Measurements from ENCODE around the gene USP53.
A peak's percentile ranks its signal among the peaks of the same experiment; 100 is the strongest.
"Not testable (repeated sequence)": the region's sequence is repeated elsewhere in the genome, so short reads cannot be mapped to it uniquely, and the experiment has no call there.

Gene USP53

GRCh38 chr4:119212234-119212963 is at the start of gene USP53:
Gene USP53 (plus strand): TSS chr4:119212713. CDS start chr4:119239760, 27,047 bp downstream.
- FAIRE-seq: peak; percentile 75

GRCh38 chr4:119165767-119166166 is 46.7 kb upstream of the USP53 start:
- no peak for FAIRE-seq

DNA sequence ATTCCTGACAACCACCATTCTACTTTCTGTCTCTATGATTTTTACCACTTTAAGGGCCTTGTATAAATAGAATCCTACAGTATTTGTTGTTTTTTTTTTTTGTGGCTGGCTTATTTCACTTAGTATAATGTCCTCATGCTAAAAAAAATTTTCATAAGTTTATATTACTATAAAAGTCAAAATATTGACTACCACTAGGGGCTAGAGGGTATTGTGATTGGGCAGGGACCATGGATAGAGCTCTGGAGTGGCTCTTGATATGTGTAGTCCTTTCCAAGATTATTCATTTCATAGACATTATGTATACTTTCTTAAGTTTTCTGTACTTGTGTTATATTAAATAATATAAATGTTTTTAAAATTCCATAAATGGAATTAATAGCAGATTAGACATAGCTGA is 42.3 kb upstream of the USP53 start:
- no peak for FAIRE-seq

DNA sequence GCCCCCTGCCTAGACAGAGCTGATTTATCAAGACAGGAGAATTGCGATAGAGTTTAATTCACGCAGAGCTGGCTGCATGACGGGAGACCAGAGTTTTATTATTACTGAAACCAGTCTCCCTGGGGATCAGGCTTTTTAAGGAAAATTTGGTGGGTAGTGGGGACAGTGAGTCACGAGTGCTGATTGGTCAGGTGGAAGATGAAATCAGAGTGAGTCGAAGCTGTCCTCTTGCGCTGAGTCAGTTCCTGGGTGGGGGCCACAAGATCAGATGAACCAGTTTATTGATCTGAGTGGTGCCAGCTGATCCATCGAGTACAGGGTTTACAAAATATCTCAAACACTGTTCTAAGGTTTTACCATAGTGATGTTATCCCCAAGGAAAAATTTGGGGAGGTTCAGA is 40.3 kb upstream of the USP53 start:
- FAIRE-seq: no peak

GRCh38 chr4:119173729-119174361 is 38.7 kb upstream of the USP53 start:
- FAIRE-seq: not testable (repeated sequence)

DNA sequence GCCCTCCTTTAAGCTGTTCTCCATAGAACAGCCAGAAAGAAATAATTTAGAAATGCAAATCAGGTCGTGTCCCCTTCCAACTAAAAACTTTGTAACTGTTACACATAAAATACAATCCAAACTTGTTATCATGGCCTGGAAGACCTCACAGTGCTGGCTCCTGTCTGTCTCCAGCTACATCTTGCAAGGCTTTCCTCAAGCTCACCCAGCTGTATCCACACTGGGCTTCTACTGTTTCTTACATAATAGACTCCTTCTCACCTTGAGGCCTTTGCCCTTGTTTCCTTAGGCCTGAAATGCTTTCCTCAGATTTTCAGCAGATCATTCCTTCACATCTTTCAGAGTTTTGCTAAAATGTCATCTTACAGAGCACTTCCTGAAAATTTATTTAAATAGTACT is 33.5 kb upstream of the USP53 start:
- no peak for FAIRE-seq

DNA sequence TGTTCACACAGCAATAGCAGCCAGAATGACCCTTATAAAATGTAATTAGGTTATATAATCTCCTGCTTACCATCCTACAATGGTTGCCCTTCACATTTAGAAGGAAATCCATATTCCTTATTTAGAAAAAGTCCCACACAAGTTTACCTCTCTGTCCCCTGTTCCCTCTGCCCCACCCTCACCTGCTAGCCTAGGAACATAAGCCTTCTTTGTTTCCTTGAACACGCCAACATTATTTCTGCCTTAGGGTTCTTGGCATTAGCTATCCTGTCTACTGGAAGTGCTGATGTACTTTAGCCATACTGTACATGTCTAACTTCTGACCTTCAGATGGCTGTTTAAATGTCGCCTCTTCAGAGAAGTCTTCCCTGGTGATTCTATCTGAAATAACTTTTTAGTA is 28.4 kb upstream of the USP53 start:
- no peak for FAIRE-seq

- FAIRE-seq: no peak
Measured at GRCh38 chr4:119189638-119190037, 22.9 kb upstream of the USP53 start.

GRCh38 chr4:119190354-119190753 is 22.2 kb upstream of the USP53 start:
- no peak for FAIRE-seq

- no peak for FAIRE-seq
Measured at GRCh38 chr4:119191505-119191904, 21.0 kb upstream of the USP53 start.

- no peak for FAIRE-seq
Measured at GRCh38 chr4:119197772-119198212, 14.7 kb upstream of the USP53 start.

DNA sequence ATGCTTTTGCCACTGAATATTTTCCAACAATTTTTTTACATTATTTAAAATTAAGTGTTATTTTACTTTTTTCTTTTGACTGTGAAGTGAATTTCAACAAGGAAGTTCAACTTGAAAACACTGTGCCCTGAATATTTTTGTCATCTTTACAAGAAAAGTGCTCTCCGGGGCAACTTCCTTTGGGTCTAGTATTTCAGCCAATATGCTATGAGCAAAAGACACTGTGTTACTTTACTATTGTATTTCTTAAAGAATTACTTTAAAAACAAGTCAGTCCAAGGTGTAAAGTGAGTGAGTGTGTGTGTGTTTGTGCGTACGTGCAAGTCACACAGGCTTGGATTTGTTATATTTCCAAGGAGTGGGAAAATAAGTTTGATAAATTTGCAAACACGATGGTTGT is 7.6 kb upstream of the USP53 start:
- FAIRE-seq: no peak

DNA sequence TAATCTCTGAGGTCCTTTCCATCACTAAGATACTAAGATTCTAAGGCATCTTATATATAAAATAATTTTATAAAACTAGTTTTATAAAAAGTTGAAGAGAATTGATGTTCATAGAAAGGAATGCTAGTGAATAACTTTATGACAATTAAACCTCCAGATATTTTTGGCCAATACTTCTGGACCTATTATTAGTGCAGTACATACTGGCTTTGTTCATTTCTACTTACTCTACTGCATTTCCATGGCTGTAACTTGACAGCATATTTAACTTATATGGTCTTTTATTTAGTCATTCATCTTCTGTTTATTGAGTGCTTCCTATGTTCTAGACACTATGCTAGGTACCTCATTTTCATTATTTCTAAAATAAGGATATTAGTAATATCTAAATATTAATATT is 6.8 kb upstream of the USP53 start:
- FAIRE-seq: no peak

GRCh38 chr4:119206178-119206577 is 6.3 kb upstream of the USP53 start:
- no peak for FAIRE-seq

- no peak for FAIRE-seq
Measured at GRCh38 chr4:119207051-119207450, 5.5 kb upstream of the USP53 start.

DNA sequence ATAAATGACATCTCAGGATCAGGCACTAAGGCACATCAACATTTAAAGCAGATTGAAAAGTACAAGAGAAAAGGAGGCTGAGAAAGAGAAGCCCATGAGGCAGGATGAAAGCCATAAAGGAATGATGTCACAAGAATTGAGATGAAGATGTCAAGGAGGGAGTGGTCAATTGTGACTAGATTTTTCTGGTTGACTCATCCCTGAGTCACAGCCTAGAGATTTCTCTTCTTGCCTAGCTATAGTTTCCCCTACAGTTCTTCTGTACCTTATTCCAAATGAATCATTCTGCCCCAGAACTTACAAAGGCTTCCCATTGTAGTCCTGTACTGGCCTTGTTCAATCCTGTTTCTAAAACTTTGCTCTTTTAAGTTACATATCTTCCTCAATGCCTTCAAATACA is 3.4 kb upstream of the USP53 start:
- FAIRE-seq: no peak

- FAIRE-seq: no peak
Measured at GRCh38 chr4:119209586-119209985, 2.9 kb upstream of the USP53 start.

- FAIRE-seq: peak; percentile 57
Measured at GRCh38 chr4:119210775-119211174, 1.7 kb upstream of the USP53 start.

DNA sequence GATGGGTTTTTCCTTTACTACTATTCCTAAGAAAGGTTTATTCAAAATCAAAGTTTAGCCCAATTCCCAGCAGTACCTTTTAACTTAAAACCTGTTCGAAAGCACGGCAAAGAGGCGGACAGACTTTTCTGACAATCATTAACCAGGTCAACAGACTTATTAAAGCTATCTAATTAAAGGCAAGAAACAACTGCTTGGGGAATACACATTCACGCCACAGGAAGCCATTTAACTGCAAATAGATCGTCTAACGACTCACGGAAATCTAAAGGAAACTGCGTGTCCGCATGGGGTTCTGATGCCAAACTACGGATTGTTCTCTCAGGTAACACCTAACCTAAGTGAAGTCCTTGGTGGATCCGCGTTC is 663 bp upstream of the USP53 start:
- no peak for FAIRE-seq

GRCh38 chr4:119212964-119213606 is 572 bp downstream of the USP53 start:
- FAIRE-seq: no peak

- FAIRE-seq: peak; percentile 64
Measured at GRCh38 chr4:119218093-119218492, 5.6 kb downstream of the USP53 start.

- no peak for FAIRE-seq
Measured at GRCh38 chr4:119221412-119221811, 8.9 kb downstream of the USP53 start.

DNA sequence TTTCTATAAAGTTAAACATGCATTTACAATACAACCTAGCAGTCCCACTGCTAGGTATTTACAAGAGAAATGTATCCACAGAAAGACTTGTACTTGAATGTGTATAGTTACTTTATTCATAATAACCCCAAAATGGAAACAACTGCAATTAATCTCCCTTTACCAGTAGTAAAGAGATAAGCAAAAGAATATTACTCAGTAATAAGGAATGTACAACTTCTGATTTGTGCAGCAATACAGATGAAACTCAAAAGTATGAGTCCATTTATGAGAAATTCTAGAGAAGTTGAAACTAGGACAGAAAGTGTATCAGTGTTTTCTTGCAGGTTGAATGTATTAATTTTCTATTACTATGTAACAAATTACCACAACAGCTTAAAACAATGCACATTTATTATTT is 15.2 kb downstream of the USP53 start:
- FAIRE-seq: no peak

DNA sequence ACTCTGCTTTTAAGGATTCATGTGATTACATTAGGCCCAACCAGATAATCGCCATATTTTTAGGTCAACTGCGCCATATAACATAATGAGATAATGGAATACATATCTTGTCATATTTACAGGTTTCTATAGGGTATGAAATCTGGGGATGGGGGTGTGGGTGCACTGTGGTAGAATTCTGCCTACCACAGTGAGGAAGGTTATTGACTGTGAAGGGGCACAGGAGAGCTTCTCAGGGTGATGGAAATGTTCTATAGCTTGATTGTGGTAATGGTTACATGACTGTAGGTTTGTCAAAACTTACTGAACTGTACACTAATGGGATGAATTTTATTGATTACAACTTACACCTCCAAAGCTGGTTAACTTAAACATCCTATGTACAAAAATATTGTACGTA is 15.9 kb downstream of the USP53 start:
- FAIRE-seq: no peak
